RWPE2 (cell line): ENCODE measurements around the gene PDE4D.

ENCODE experiments used
- ATAC-seq: fragments of 200-7000 bp; cut with Tn5 transposase; 3 replicates; pipeline ENCODE4 v1.9.1; 2021; ENCODE audit warnings: low read depth
- DNase-seq: peaks from one replicate; pipeline ENCODE4 v3.0.0-alpha.2; 2020; ENCODE audit warnings: low spot score
- H3K27ac ChIP-seq: fragments of 450-650 bp; 2 replicates; pipeline ENCODE4 v1.5.1; 2017; ENCODE audit warnings: mild to moderate bottlenecking; ENCODE audit not compliant: poor library complexity, severe bottlenecking
- H3K27me3 ChIP-seq: fragments of 250-450 bp; sonication (Bioruptor Pico); 2 replicates; pipeline ENCODE4 v1.5.1; 2021; ENCODE audit warnings: mild to moderate bottlenecking, moderate library complexity; ENCODE audit not compliant: insufficient read depth, poor library complexity, severe bottlenecking
- H3K36me3 ChIP-seq: fragments of 250-450 bp; sonication (Bioruptor Pico); 2 replicates; pipeline ENCODE4 v1.5.1; 2020; ENCODE audit warnings: low read depth, mild to moderate bottlenecking, moderate library complexity
- H3K4me1 ChIP-seq: fragments of 250-450 bp; sonication (Bioruptor Pico); 2 replicates; pipeline ENCODE4 v1.5.1; 2021; ENCODE audit warnings: mild to moderate bottlenecking, moderate library complexity; ENCODE audit not compliant: insufficient read depth, poor library complexity, severe bottlenecking
- H3K4me3 ChIP-seq: fragments of 250-450 bp; sonication (Bioruptor Pico); 2 replicates; pipeline ENCODE4 v1.5.1; 2021; ENCODE audit warnings: mild to moderate bottlenecking, moderate library complexity; ENCODE audit not compliant: severe bottlenecking
- H3K9me3 ChIP-seq: fragments of 250-450 bp; sonication (Bioruptor Pico); 2 replicates; pipeline ENCODE4 v1.5.1; 2021; ENCODE audit warnings: mild to moderate bottlenecking, moderate library complexity; ENCODE audit not compliant: severe bottlenecking
- TF ChIP-seq, protein P1 (sequence below): fragments of 450-650 bp; IDR thresholded peaks from one replicate; pipeline ENCODE4 v1.5.1; 2017; ENCODE audit warnings: mild to moderate bottlenecking, moderate library complexity; ENCODE audit not compliant: poor library complexity, severe bottlenecking

PDE4D gene

DNA sequence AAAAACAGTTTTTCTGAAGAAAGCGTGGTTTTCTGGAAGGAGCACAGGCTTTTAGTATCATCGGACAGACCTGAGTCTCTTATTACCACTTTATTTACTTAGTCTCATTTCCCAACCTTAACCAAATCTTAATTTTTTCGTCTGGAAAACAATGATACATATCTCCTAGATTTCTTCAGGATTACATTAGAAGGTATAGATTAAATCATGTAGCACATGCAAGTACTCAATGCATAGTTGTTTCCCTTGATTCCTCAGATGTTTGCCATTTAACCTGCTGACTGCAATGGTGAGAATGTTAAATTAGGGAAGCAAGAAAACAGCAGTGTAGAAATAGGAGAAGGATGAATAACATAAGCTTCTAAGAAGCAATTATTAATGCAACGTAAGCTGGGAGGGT lies 289.4 kb downstream of the PDE4D start:
- no peaks in the 10 kb centered on the region for H3K4me1 ChIP-seq
- no peaks in the 10 kb centered on the region for H3K36me3 ChIP-seq
- H3K4me3 ChIP-seq = no peak overlapping the region
- TF ChIP-seq, protein P1, sequence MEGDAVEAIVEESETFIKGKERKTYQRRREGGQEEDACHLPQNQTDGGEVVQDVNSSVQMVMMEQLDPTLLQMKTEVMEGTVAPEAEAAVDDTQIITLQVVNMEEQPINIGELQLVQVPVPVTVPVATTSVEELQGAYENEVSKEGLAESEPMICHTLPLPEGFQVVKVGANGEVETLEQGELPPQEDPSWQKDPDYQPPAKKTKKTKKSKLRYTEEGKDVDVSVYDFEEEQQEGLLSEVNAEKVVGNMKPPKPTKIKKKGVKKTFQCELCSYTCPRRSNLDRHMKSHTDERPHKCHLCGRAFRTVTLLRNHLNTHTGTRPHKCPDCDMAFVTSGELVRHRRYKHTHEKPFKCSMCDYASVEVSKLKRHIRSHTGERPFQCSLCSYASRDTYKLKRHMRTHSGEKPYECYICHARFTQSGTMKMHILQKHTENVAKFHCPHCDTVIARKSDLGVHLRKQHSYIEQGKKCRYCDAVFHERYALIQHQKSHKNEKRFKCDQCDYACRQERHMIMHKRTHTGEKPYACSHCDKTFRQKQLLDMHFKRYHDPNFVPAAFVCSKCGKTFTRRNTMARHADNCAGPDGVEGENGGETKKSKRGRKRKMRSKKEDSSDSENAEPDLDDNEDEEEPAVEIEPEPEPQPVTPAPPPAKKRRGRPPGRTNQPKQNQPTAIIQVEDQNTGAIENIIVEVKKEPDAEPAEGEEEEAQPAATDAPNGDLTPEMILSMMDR = no peak
- no peaks in the 10 kb centered on the region for H3K27me3 ChIP-seq
- DNase-seq (no peak), ATAC-seq (no peak)
- H3K27ac ChIP-seq = no peak overlapping the region
- H3K9me3 ChIP-seq = no peaks in the 10 kb centered on the region

DNA sequence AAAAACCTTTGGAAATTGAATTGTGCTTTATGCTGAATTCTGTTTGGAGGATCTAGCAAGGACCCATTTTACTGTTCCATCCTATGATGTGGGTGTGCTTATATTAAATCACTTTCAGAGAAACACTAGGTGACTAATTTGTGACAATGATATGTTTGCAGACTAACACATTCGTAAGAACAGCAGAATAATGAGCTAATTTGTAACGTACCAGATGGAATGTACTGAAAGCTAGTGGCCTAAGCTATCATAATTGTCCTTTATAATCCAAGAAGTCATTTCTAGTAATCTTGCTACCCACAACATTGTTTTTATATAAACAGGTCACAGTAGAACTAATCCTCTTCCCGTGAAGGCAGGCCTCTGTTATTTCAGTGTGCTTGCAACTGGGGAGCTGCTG lies 292.5 kb downstream of the PDE4D start:
- Histone ChIP-seq H3K4me3 (no peak overlapping the region), H3K9me3 (no peaks in the 10 kb centered on the region), H3K27ac (no peak overlapping the region), H3K36me3 (no peaks in the 10 kb centered on the region), H3K4me1 (peaks cover 24% of the 10 kb centered on the region), H3K27me3 (no peaks in the 10 kb centered on the region)
- no peak for ATAC-seq
- no peak for DNase-seq
- TF ChIP-seq, protein P1 = no peak

DNA sequence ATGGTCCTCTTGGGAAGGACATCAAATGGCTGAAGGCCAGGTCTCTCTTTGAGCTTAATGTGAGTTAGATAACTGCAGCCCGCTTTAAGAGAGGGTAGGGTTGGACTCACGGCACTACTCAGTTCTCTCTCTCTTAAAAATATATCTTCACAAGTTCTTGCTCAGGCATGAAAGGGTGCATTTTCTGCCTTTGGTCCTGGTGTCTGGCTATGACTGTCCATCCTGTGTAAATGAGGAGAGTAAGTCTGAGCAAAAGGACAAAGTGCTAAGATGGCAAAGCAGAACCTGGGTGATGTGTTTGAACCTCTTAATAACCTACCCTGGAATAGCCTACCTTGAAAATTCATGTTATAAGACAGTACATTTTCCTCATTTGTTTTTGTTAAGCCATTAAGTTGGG lies 293.4 kb downstream of the PDE4D start:
- peaks cover 24% of the 10 kb centered on the region for H3K4me1 ChIP-seq
- H3K4me3 ChIP-seq = no peak overlapping the region
- no peak for DNase-seq
- H3K9me3 ChIP-seq = no peaks in the 10 kb centered on the region
- TF ChIP-seq, protein P1 = no peak
- no peak for ATAC-seq
- no peak overlapping the region for H3K27ac ChIP-seq
- H3K27me3 ChIP-seq = no peaks in the 10 kb centered on the region
- no peaks in the 10 kb centered on the region for H3K36me3 ChIP-seq

DNA sequence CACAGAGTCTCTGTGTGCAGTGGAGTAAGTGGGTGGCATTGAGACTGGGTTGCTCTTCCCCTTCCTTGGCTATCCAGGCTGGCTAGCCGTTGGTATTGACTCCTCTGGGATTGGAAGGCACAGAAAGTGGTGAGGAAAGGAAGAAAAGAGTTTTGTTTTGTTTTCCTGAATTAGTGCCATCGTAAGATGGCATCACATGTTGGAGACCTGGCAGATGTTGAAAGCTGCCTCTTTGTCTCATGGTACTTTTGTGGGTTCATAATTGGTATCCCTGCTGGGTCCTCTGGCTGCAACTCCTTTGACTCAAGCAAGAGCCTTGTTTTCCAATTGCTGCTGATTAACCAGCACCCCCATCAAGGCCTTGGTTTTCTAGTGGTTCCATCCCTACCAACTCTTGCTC lies 293.8 kb downstream of the PDE4D start:
- ATAC-seq = no peak
- Histone ChIP-seq H3K4me3 (no peak overlapping the region), H3K4me1 (peaks cover 24% of the 10 kb centered on the region), H3K27ac (no peak overlapping the region), H3K36me3 (no peaks in the 10 kb centered on the region), H3K9me3 (no peaks in the 10 kb centered on the region), H3K27me3 (no peaks in the 10 kb centered on the region)
- TF ChIP-seq, protein P1 = no peak
- DNase-seq = no peak

DNA sequence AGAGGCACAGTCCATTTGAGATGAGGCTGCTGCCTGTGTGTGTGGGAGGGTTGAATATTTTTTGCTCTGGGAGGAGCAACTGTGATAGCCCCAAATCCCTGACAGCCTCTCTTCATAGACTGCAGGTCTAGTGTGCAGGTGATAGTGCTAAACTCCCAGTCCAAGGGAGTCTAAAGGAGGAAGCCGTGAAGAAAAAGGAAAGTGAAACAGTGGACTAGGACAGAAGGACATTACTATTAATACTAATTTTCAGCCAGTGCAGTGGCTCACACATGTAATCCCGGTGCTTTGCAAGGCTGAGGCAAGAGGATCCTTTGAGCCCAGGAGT lies 295.0 kb downstream of the PDE4D start:
- TF ChIP-seq, protein P1 = no peak
- Histone ChIP-seq H3K27ac (peak overlapping the region; percentile 58), H3K27me3 (no peaks in the 10 kb centered on the region), H3K4me1 (peaks cover 24% of the 10 kb centered on the region), H3K9me3 (no peaks in the 10 kb centered on the region), H3K4me3 (peak overlapping the region; percentile 16), H3K36me3 (no peaks in the 10 kb centered on the region)
- DNase-seq (no peak), ATAC-seq (peak; percentile 75)
